Omental fat pad (tissue), 4 donors: ENCODE results near the gene SEBOX. TPM values are rescaled to one million over a fixed set of nuclear protein-coding genes. Genes with fewer than 3 reads are reported as not detected.

ENCODE experiments used
- ATAC-seq: fragments of 150-250 bp; one replicate; pipeline ENCODE4 v1.9.1; 2016; ENCODE audit warnings: mild to moderate bottlenecking, moderate library complexity; ENCODE audit not compliant: low FRiP score
- DNase-seq: peaks from one replicate; pipeline ENCODE4 v3.0.0-alpha.2; 2019; ENCODE audit warnings: low spot score
- total RNA-seq, 4 donors: library from RNA; depleted of rRNA; stranded (reverse); fragments of >200 nt; gene quantifications; one replicate each; pipeline ENCODE4 v1.1.0, GENCODE V29; 2016
- TF ChIP-seq, protein P1 (sequence below), 3 donors: fragments of 450-650 bp; IDR thresholded peaks; one replicate each; pipeline ENCODE4 v1.5.1; 2016 to 2017; ENCODE audit warnings: antibody characterized with exemption in 3 of 3, mild to moderate bottlenecking in 3 of 3, moderate library complexity in 2 of 3

The SEBOX gene
- not detected for total RNA-seq

- TF ChIP-seq, protein P1, sequence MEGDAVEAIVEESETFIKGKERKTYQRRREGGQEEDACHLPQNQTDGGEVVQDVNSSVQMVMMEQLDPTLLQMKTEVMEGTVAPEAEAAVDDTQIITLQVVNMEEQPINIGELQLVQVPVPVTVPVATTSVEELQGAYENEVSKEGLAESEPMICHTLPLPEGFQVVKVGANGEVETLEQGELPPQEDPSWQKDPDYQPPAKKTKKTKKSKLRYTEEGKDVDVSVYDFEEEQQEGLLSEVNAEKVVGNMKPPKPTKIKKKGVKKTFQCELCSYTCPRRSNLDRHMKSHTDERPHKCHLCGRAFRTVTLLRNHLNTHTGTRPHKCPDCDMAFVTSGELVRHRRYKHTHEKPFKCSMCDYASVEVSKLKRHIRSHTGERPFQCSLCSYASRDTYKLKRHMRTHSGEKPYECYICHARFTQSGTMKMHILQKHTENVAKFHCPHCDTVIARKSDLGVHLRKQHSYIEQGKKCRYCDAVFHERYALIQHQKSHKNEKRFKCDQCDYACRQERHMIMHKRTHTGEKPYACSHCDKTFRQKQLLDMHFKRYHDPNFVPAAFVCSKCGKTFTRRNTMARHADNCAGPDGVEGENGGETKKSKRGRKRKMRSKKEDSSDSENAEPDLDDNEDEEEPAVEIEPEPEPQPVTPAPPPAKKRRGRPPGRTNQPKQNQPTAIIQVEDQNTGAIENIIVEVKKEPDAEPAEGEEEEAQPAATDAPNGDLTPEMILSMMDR (IDR thresholded peaks at IDR 0.05) = no peak
- DNase-seq (no peak), ATAC-seq (no peak)
Observed at GRCh38 chr17:28364665-28365363, at the start of gene SEBOX. TSS of gene SEBOX (minus strand) at chr17:28365199. CDS start at chr17:28365151, 48 bp downstream.

DNA sequence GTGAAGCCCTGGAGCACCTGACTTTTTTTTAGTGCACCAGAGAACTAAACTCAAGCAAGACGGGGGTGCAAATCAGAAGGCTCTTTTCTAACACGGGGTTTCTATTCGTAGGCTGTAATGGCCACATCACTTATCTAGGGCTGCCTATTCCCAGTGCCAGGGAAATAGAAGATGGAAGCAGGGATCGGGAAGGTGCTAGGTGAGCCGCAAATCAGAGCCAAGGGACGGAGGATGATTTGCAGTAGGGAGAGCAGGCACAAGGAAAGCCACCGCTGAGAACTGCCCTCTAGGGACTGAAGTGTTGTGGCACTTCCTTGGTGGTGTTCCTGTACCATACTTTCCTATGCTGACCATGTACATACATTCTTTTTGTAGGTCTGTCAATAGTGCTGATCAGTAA lies 48.8 kb upstream of the SEBOX start:
- TF ChIP-seq, protein P1 (IDR thresholded peaks at IDR 0.05) = no peak
- ATAC-seq = no peak
- DNase-seq = no peak

DNA sequence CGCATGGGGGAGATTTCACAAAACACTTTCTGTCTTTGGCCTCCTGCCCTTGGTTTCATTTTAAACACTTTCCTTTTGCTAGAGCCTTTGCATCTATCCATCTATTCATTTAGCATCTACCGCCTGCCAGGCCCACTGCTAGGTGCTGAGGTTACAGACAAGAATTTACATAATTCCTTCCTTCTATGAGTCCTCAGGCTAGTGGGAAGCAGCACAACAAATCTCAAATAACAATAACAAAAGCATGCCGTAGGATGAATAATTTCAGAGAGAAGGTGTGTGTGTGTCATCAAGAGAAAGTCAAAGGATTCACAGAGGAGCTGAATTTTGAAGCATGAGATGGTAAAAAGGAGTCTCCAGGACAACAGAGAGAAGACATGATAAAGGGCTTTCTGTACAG lies 47.1 kb upstream of the SEBOX start:
- ATAC-seq = no peak
- TF ChIP-seq, protein P1 (IDR thresholded peaks at IDR 0.05) = no peak
- no peak for DNase-seq

DNA sequence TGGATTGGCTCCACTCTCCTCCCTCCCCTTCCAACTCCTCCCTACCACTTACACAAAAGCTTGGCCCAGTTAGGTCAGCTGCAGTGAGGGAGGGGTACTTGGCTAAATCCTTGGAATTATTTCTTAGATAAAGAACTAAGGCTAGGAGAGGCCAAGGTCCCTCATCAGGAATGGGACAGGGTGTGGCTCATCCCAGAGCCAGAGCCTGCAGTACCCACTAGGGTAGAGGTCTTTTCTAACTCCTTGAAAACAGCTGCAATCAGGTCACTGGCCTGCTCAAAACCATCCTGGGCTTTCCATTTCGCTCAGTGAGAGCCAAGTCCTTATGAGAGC lies 42.9 kb upstream of the SEBOX start:
- TF ChIP-seq, protein P1 (IDR thresholded peaks at IDR 0.05) = no peak
- ATAC-seq = no peak
- DNase-seq = no peak

- DNase-seq (no peak), ATAC-seq (no peak)
- TF ChIP-seq, protein P1 (IDR thresholded peaks at IDR 0.05) = no peak
Observed at GRCh38 chr17:28407130-28407973, 42.4 kb upstream of the SEBOX start.

GRCh38 chr17:28406473-28406814 lies 41.4 kb upstream of the SEBOX start:
- TF ChIP-seq, protein P1 (IDR thresholded peaks at IDR 0.05) = no peak
- ATAC-seq = peak; percentile 3
- DNase-seq = no peak
